Aorta (tissue), 5 donors: Measurements from ENCODE around the gene GAN. TPM values are rescaled to one million over a fixed set of nuclear protein-coding genes. Genes with fewer than 3 reads are reported as not detected.
"Not testable (repeated sequence)": the region's sequence is repeated elsewhere in the genome, so short reads cannot be mapped to it uniquely, and the experiment has no call there.

Experiments
- ATAC-seq: fragments of 200-7000 bp; cut with Tn5 transposase; one replicate; pipeline ENCODE4 v1.9.1; 2022; ENCODE audit warnings: moderate library complexity; ENCODE audit not compliant: low FRiP score
- DNase-seq, 2 donors: peaks; one replicate each; pipeline ENCODE4 v3.0.0-alpha.2; 2020
- H3K27ac ChIP-seq, 2 donors: one replicate each; pipeline ENCODE4 v1.5.1; 2013; ENCODE audit warnings: low read length in 2 of 2, mild to moderate bottlenecking in 2 of 2, moderate library complexity in 2 of 2, control low read depth in 1 of 2, inconsistent platforms in 1 of 2, low read depth in 1 of 2
- H3K27me3 ChIP-seq, 2 donors: one replicate each; pipeline ENCODE4 v1.6.1; 2013; ENCODE audit warnings: control low read depth in 1 of 2, low read length in 1 of 2, mild to moderate bottlenecking in 1 of 2, moderate library complexity in 1 of 2; ENCODE audit not compliant: insufficient read depth in 2 of 2, control insufficient read depth in 1 of 2
- H3K36me3 ChIP-seq, 2 donors: one replicate each; pipeline ENCODE4 v1.6.1; 2013; ENCODE audit warnings: control low read depth in 1 of 2, low read length in 1 of 2, mild to moderate bottlenecking in 1 of 2; ENCODE audit not compliant: insufficient read depth in 2 of 2, control insufficient read depth in 1 of 2
- H3K4me1 ChIP-seq, 2 donors: one replicate each; pipeline ENCODE4 v1.6.1; 2013; ENCODE audit warnings: low read length in 2 of 2, control low read depth in 1 of 2, mild to moderate bottlenecking in 1 of 2, moderate library complexity in 1 of 2; ENCODE audit not compliant: insufficient read depth in 2 of 2, control insufficient read depth in 1 of 2
- H3K4me3 ChIP-seq, 2 donors: one replicate each; pipeline ENCODE4 v1.5.1; 2013; ENCODE audit warnings: low read length in 2 of 2, control low read depth in 1 of 2, mild to moderate bottlenecking in 1 of 2
- H3K9me3 ChIP-seq: one replicate; pipeline ENCODE4 v1.6.1; 2013; ENCODE audit warnings: mild to moderate bottlenecking, low read length; ENCODE audit not compliant: control insufficient read depth
- WGBS, 2 donors: extraction: QIAGEN DNeasy Blood & Tissue Kit; methylation state at CpG; one replicate each; pipeline ENCODE4 v1.1.7; 2013; 5-methylcytosine and 5-hydroxymethylcytosine counted together
- intact Hi-C, 2 donors: fragments of 100-400 bp; cut with DNase I; formaldehyde crosslinking; loops; one replicate each; pipeline versions ENCODE4 v1.14.2 to v1.15.0; 2022
- polyA plus RNA-seq, 2 donors: library from polyadenylated mRNA; stranded (reverse); fragments of 200-250 nt; gene quantifications; one replicate each; pipeline ENCODE4 v1.2.3, GENCODE V29; 2013
- total RNA-seq, 2 donors: library from RNA; stranded (reverse); fragmentation: NEBNext Ultra II Directional; extraction: Animal tissue kit (Norgen Biotek cat#: 25700); gene quantifications; one replicate each; pipeline ENCODE4 v1.2.1, GENCODE V29; 2021
- donor health status: healthy with polysubstance abuse.
- donor health status: Bipolar disorder and iron deficiency.
- donor health status: DM: no; HTN: no; CAD: no.
- donor health status: DM: no; HTN: no; CAD: no.
- donor health status: DM: yes; HTN: yes; CAD: no.

Gene GAN
- total and polyA plus RNA-seq, 4 donors = 0.87 to 11.9 (median 6.5) TPM

GRCh38 chr16:81416749-81417148 lies 102.0 kb downstream of the GAN start:
- Histone ChIP-seq H3K4me1 (no peaks in the 10 kb centered on the region), H3K27me3 (peaks cover 0 to 2% of the 10 kb centered on the region in 2 donors), H3K36me3 (no peaks in the 10 kb centered on the region), H3K4me3 (no peak overlapping the region), H3K9me3 (no peaks in the 10 kb centered on the region), H3K27ac (no peak overlapping the region)
- DNase-seq (no peak), ATAC-seq (no peak)
- WGBS, 2 donors = 85 to 89% methylated on average over 8 of the region's 8 CpGs
- intact Hi-C loops = no loop called here

- H3K9me3 ChIP-seq = no peaks in the 10 kb centered on the region
- intact Hi-C loops = no loop called here
- WGBS, 2 donors = 84 to 86% methylated on average over 5 of the region's 5 CpGs
These were observed 102.4 kb downstream of the GAN start for GRCh38 chr16:81417210-81417609.

GRCh38 chr16:81419806-81420205 lies 105.0 kb downstream of the GAN start:
- Histone ChIP-seq H3K27ac (no peak overlapping the region), H3K9me3 (no peaks in the 10 kb centered on the region), H3K4me1 (no peaks in the 10 kb centered on the region), H3K4me3 (no peak overlapping the region), H3K36me3 (no peaks in the 10 kb centered on the region), H3K27me3 (peaks cover 0 to 2% of the 10 kb centered on the region in 2 donors)
- intact Hi-C loops = no loop called here
- DNase-seq (no peak), ATAC-seq (no peak)
- 96 to 98% methylated on average over 9 of the region's 9 CpGs for WGBS, 2 donors

More at GRCh38 chr16:81417210-81417609, 102.4 kb downstream of the GAN start:
- Histone ChIP-seq H3K4me1 (no peaks in the 10 kb centered on the region), H3K27ac (no peak overlapping the region), H3K27me3 (peaks cover 0 to 2% of the 10 kb centered on the region in 2 donors), H3K36me3 (no peaks in the 10 kb centered on the region), H3K4me3 (no peak overlapping the region)
- DNase-seq = no peak
- ATAC-seq = no peak

GRCh38 chr16:81421126-81421525 lies 106.4 kb downstream of the GAN start:
- DNase-seq (no peak), ATAC-seq (no peak)
- Histone ChIP-seq H3K4me3 (no peak overlapping the region), H3K27ac (no peak overlapping the region), H3K4me1 (no peaks in the 10 kb centered on the region), H3K27me3 (no peaks in the 10 kb centered on the region), H3K9me3 (no peaks in the 10 kb centered on the region), H3K36me3 (no peaks in the 10 kb centered on the region)
- intact Hi-C loops = no loop called here
- WGBS, 2 donors = 89 to 92% methylated on average over 2 of the region's 2 CpGs

- WGBS, 2 donors = 38 to 40% methylated on average over 11 of the region's 11 CpGs
- intact Hi-C loops = no loop called here
These were observed 106.8 kb downstream of the GAN start for GRCh38 chr16:81421536-81421935.

GRCh38 chr16:81422153-81422552 lies 107.4 kb downstream of the GAN start:
- intact Hi-C loops, H3K9me3 ChIP-seq, H3K36me3 ChIP-seq, H3K27ac ChIP-seq, H3K27me3 ChIP-seq, H3K4me1 ChIP-seq, DNase-seq, ATAC-seq, H3K4me3 ChIP-seq: not testable (repeated sequence)
- WGBS, 2 donors = 97% methylated on average over 7 of the region's 7 CpGs

More at GRCh38 chr16:81421536-81421935, 106.8 kb downstream of the GAN start:
- Histone ChIP-seq H3K27ac (no peak overlapping the region), H3K9me3 (no peaks in the 10 kb centered on the region), H3K4me3 (no peak overlapping the region), H3K4me1 (no peaks in the 10 kb centered on the region), H3K27me3 (no peaks in the 10 kb centered on the region), H3K36me3 (no peaks in the 10 kb centered on the region)
- DNase-seq = no peak
- ATAC-seq = no peak

- WGBS, 2 donors = 44 to 45% methylated on average over 1 of the region's 1 CpG
- Histone ChIP-seq H3K27me3 (no peaks in the 10 kb centered on the region), H3K4me3 (no peak overlapping the region), H3K27ac (no peak overlapping the region), H3K36me3 (no peaks in the 10 kb centered on the region), H3K9me3 (no peaks in the 10 kb centered on the region), H3K4me1 (no peaks in the 10 kb centered on the region)
- intact Hi-C loops = no loop called here
- DNase-seq (no peak), ATAC-seq (no peak)
These were observed 110.0 kb downstream of the GAN start for GRCh38 chr16:81424771-81425170.

- no peaks in the 10 kb centered on the region for H3K9me3 ChIP-seq
- no peak for DNase-seq
- WGBS, 2 donors = 86 to 88% methylated on average over 6 of the region's 6 CpGs
- no peaks in the 10 kb centered on the region for H3K27me3 ChIP-seq
- no peaks in the 10 kb centered on the region for H3K4me1 ChIP-seq
- no peak for ATAC-seq
- H3K4me3 ChIP-seq = no peak overlapping the region
- no peak overlapping the region for H3K27ac ChIP-seq
- H3K36me3 ChIP-seq = no peaks in the 10 kb centered on the region
- intact Hi-C loops = no loop called here
These were observed 112.5 kb downstream of the GAN start for GRCh38 chr16:81427219-81427618.

- Histone ChIP-seq H3K27ac (no peak overlapping the region), H3K27me3 (no peaks in the 10 kb centered on the region), H3K9me3 (no peaks in the 10 kb centered on the region), H3K4me3 (no peak overlapping the region), H3K4me1 (no peaks in the 10 kb centered on the region), H3K36me3 (no peaks in the 10 kb centered on the region)
- WGBS, 2 donors = 32 to 41% methylated on average over 3 of the region's 3 CpGs
- intact Hi-C loops = no loop called here
- DNase-seq (peak in 1 of 2 donors; percentile 64), ATAC-seq (no peak)
These were observed 114.3 kb downstream of the GAN start for GRCh38 chr16:81429045-81429521.
